ENCODE measurements around the gene NACC1. TPM values are rescaled to one million over a fixed set of nuclear protein-coding genes. Genes with fewer than 3 reads are reported as not detected.

The NACC1 gene
- total and polyA plus RNA-seq, 2 of the 13 experiments (the other 11 are each of a cell fraction or from before 2014, with no cell fraction given) = 31.8 to 42.3 TPM

DNA sequence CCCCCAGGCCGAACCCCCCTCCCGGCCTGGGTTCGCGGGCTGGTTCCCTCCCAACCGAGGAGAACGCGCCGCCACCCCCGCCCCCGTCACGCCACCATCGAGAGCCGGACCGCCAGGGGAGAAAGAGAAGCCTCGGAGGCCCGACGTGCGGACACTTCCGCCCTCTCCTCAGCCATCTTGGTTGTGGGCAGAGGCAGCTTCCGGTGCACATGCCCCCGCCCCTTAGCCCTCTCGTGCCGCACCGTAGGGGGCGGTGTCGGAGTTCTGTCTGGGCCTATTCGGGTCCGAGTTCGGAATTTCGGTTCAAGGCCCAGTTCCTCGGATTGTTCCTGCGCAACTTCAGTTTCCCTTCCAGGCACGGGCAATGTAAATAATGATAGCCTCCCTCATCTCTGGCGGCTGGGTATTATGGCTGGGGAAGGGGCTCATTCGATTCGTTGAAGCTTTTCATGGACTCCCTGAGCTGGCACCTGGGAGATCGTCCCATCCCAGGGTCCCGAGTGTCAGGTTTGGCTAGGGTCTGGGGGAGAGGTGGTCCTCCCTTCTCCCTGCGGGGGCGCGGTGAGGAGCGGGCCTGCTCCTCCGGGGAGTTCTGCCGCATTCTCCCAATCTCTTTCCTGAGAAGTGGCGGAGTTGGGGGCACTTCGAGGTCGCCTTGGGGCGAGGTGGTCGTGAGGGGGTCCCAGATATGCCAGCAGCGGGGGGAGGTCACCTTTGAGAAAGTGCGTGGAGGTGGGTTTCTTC is 32.3 kb downstream of the NACC1 start, which contains the start of the genes IER2 and STX10 (continued):
- TF ChIP-seq, protein P1, sequence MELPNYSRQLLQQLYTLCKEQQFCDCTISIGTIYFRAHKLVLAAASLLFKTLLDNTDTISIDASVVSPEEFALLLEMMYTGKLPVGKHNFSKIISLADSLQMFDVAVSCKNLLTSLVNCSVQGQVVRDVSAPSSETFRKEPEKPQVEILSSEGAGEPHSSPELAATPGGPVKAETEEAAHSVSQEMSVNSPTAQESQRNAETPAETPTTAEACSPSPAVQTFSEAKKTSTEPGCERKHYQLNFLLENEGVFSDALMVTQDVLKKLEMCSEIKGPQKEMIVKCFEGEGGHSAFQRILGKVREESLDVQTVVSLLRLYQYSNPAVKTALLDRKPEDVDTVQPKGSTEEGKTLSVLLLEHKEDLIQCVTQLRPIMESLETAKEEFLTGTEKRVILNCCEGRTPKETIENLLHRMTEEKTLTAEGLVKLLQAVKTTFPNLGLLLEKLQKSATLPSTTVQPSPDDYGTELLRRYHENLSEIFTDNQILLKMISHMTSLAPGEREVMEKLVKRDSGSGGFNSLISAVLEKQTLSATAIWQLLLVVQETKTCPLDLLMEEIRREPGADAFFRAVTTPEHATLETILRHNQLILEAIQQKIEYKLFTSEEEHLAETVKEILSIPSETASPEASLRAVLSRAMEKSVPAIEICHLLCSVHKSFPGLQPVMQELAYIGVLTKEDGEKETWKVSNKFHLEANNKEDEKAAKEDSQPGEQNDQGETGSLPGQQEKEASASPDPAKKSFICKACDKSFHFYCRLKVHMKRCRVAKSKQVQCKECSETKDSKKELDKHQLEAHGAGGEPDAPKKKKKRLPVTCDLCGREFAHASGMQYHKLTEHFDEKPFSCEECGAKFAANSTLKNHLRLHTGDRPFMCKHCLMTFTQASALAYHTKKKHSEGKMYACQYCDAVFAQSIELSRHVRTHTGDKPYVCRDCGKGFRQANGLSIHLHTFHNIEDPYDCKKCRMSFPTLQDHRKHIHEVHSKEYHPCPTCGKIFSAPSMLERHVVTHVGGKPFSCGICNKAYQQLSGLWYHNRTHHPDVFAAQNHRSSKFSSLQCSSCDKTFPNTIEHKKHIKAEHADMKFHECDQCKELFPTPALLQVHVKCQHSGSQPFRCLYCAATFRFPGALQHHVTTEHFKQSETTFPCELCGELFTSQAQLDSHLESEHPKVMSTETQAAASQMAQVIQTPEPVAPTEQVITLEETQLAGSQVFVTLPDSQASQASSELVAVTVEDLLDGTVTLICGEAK (IDR thresholded peaks at IDR 0.05) = peak; percentile 69
- TF ChIP-seq, protein P1 (CRISPR knock-in tag; IDR thresholded peaks at IDR 0.05) = no peak; the same call in 1 of the 2 replicates
- TF ChIP-seq, protein P2, sequence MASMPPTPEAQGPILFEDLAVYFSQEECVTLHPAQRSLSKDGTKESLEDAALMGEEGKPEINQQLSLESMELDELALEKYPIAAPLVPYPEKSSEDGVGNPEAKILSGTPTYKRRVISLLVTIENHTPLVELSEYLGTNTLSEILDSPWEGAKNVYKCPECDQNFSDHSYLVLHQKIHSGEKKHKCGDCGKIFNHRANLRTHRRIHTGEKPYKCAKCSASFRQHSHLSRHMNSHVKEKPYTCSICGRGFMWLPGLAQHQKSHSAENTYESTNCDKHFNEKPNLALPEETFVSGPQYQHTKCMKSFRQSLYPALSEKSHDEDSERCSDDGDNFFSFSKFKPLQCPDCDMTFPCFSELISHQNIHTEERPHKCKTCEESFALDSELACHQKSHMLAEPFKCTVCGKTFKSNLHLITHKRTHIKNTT (CRISPR knock-in tag; IDR thresholded peaks at IDR 0.05) = no peak
- TF ChIP-seq ZNF614 (CRISPR knock-in tag; IDR thresholded peaks at IDR 0.05; ENCODE audit: borderline replicate concordance) = no peak; the same call in 1 of the 2 replicates
- TF ChIP-seq U2AF2 (IDR thresholded peaks at IDR 0.05; ENCODE audit: low read depth, low read length) = no peak
- no peak; the same call in 1 of the 2 replicates for TF ChIP-seq ZNF552 (CRISPR knock-in tag; IDR thresholded peaks at IDR 0.05; ENCODE audit: borderline replicate concordance)
- TF ChIP-seq, protein P3, sequence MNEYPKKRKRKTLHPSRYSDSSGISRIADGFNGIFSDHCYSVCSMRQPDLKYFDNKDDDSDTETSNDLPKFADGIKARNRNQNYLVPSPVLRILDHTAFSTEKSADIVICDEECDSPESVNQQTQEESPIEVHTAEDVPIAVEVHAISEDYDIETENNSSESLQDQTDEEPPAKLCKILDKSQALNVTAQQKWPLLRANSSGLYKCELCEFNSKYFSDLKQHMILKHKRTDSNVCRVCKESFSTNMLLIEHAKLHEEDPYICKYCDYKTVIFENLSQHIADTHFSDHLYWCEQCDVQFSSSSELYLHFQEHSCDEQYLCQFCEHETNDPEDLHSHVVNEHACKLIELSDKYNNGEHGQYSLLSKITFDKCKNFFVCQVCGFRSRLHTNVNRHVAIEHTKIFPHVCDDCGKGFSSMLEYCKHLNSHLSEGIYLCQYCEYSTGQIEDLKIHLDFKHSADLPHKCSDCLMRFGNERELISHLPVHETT (CRISPR knock-in tag; conservative IDR thresholded peaks at IDR 0.05) = peak; percentile 85; the same call in 1 of the 2 replicates
- no peak for TF ChIP-seq ZFP37 (CRISPR knock-in tag; IDR thresholded peaks at IDR 0.05; ENCODE audit: borderline replicate concordance)
- TF ChIP-seq ISX (CRISPR knock-in tag; conservative IDR thresholded peaks at IDR 0.05) = no peak
- TF ChIP-seq SCMH1 (CRISPR knock-in tag; IDR thresholded peaks at IDR 0.05; ENCODE audit: borderline replicate concordance) = no peak
- no peak for TF ChIP-seq RFX1 (IDR thresholded peaks at IDR 0.05)
- TF ChIP-seq ZNF850 (CRISPR knock-in tag; conservative IDR thresholded peaks at IDR 0.05) = 0 out of 2 replicates have a peak, but pooled peaks have one; percentile 70
- TF ChIP-seq ZNF746 (CRISPR knock-in tag; IDR thresholded peaks at IDR 0.05) = peak; percentile 83; the same call in 1 of the 2 replicates
- TF ChIP-seq ZNF331 (CRISPR knock-in tag; IDR thresholded peaks at IDR 0.05) = peak; percentile 87

Data from HepG2 (cell line).